ENCODE results near the gene TASOR.
"Not testable (repeated sequence)": the region's sequence is repeated elsewhere in the genome, so short reads cannot be mapped to it uniquely, and the experiment has no call there.

TASOR gene, protein sequence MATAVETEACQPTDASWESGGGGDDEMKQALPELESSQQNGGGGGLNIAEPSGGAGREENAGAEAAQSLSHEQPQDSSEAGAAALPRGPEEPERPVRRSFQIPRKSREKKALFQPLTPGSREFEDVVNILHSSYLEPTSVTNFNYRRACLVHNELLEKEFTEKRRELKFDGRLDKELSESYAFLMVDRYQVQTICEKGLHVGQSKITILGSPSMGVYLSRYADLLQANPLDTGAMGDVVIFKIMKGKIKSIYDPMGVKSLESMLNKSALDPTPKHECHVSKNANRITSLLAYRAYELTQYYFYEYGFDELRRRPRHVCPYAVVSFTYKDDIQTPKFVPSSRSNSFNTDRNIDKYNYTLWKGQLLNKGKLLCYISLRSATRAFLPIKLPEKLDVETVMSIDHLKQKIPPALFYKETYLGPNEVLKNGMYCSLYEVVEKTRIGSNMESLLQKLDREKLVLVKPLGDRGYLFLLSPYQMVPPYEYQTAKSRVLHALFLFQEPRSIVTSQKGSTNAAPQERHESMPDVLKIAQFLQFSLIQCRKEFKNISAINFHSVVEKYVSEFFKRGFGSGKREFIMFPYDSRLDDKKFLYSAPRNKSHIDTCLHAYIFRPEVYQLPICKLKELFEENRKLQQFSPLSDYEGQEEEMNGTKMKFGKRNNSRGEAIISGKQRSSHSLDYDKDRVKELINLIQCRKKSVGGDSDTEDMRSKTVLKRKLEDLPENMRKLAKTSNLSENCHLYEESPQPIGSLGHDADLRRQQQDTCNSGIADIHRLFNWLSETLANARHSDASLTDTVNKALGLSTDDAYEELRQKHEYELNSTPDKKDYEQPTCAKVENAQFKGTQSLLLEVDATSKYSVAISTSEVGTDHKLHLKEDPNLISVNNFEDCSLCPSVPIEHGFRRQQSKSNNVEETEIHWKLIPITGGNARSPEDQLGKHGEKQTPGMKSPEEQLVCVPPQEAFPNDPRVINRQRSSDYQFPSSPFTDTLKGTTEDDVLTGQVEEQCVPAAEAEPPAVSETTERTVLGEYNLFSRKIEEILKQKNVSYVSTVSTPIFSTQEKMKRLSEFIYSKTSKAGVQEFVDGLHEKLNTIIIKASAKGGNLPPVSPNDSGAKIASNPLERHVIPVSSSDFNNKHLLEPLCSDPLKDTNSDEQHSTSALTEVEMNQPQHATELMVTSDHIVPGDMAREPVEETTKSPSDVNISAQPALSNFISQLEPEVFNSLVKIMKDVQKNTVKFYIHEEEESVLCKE (N-terminal part only)

GRCh38 chr3:56683122-56683817 is at the start of gene TASOR:
TASOR (minus strand) TSS chr3:56683265; CDS start chr3:56683006, 259 bp downstream.
- DNase-seq (ENCODE audit: low spot score in 2 of 2) (peak; percentile 86), ATAC-seq (ENCODE audit: low read depth) (peak; percentile 84)
- Mint-ChIP-seq H3K4me1 (peaks cover 17% of the 10 kb centered on the region), H3K27ac (peak within 1 kb of the TSS; percentile 99), H3K36me3 (peaks cover 4% of the 10 kb centered on the region), H3K9me3 (no peaks in the 10 kb centered on the region), H3K27me3 (no peaks in the 10 kb centered on the region), H3K4me3 (peak within 1 kb of the TSS; percentile 99)

- peak overlapping the region; percentile 55 for H3K27ac Mint-ChIP-seq
- DNase-seq (ENCODE audit: low spot score in 2 of 2) (no peak), ATAC-seq (ENCODE audit: low read depth) (no peak)
- H3K9me3 Mint-ChIP-seq: no peaks in the 10 kb centered on the region
- H3K36me3 Mint-ChIP-seq: peaks cover 46% of the 10 kb centered on the region
- no peaks in the 10 kb centered on the region for H3K27me3 Mint-ChIP-seq
- H3K4me3 Mint-ChIP-seq: no peak overlapping the region
- H3K4me1 Mint-ChIP-seq: peaks cover 2% of the 10 kb centered on the region
Measured at GRCh38 chr3:56732109-56732508, 49.0 kb upstream of the TASOR start.

DNA sequence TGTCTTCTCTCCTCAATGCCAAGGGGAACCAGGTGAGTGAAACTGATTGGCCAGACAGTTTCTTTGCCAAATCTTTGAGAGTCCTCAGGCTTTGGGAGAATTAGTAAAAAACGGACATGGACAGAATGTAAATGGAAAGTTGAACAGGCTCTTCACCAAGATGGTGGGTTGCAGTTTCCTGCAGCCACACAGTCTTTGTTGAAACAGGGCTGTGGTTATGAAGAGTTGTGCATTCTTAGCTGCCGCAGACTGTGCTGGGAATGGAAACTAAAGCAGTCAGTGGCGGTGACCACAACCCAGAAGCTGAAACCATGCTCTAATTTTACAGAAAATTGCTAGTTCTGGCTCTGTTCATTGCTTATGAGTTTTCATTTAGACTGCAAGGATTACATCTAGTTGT is 42.1 kb upstream of the TASOR start:
- DNase-seq (ENCODE audit: low spot score in 2 of 2) (no peak), ATAC-seq (ENCODE audit: low read depth) (peak; percentile 45)
- Mint-ChIP-seq H3K4me3 (peak overlapping the region; percentile 16), H3K4me1 (peaks cover 12% of the 10 kb centered on the region), H3K9me3 (no peaks in the 10 kb centered on the region), H3K27ac (peak overlapping the region; percentile 11), H3K27me3 (no peaks in the 10 kb centered on the region), H3K36me3 (peaks cover 29% of the 10 kb centered on the region)

GRCh38 chr3:56724676-56725075 is 41.6 kb upstream of the TASOR start:
- H3K27me3 Mint-ChIP-seq: no peaks in the 10 kb centered on the region
- peaks cover 29% of the 10 kb centered on the region for H3K36me3 Mint-ChIP-seq
- no peak overlapping the region for H3K4me3 Mint-ChIP-seq
- DNase-seq (ENCODE audit: low spot score in 2 of 2) (no peak), ATAC-seq (ENCODE audit: low read depth) (no peak)
- H3K27ac Mint-ChIP-seq: no peak overlapping the region
- peaks cover 12% of the 10 kb centered on the region for H3K4me1 Mint-ChIP-seq
- H3K9me3 Mint-ChIP-seq: no peaks in the 10 kb centered on the region

DNA sequence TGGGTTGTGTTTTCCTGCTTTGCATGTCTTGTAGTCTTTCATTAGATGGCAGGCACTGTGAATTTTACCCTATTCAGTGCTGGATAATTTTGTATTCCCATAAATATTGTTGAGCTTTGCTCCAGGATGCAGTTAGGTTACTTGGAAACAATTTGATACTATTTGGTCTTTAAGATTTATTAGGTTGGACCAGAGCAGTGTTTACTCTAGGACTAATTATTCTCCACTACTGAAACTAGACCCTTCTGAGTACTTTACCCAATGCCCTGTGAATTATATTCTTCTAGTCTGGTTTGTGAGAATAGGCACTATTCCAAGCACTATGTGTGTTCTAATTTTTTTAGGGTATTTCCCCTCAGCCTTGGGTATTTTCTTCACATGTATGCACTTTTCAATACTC is 37.8 kb upstream of the TASOR start:
- peaks cover 8% of the 10 kb centered on the region for H3K36me3 Mint-ChIP-seq
- DNase-seq (ENCODE audit: low spot score in 2 of 2) (no peak), ATAC-seq (ENCODE audit: low read depth) (no peak)
- H3K4me3 Mint-ChIP-seq: no peak overlapping the region
- H3K27ac Mint-ChIP-seq: no peak overlapping the region
- no peaks in the 10 kb centered on the region for H3K9me3 Mint-ChIP-seq
- H3K4me1 Mint-ChIP-seq: peaks cover 12% of the 10 kb centered on the region
- H3K27me3 Mint-ChIP-seq: no peaks in the 10 kb centered on the region

DNA sequence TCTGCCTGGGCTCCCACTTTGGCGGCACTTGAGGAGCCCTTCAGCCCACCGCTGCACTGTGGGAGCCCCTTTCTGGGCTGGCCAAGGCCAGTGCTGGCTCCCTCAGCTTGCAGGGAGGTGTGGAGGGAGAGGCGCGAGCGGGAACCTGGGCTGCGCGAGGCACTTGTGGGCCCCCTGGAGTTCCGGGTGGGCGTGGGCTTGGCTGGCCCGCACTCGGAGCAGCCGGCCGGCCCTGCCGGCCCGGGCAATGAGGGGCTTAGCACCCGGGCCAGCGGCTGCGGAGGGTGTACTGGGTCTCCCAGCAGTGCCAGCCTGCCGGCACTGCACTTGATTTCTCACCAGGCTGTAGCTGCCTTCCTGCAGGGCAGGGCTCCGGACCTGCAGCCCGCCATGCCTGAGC is 35.7 kb upstream of the TASOR start:
- H3K4me3 Mint-ChIP-seq; DNase-seq (ENCODE audit: low spot score in 2 of 2); H3K9me3 Mint-ChIP-seq; ATAC-seq (ENCODE audit: low read depth); H3K4me1 Mint-ChIP-seq; H3K27ac Mint-ChIP-seq; H3K36me3 Mint-ChIP-seq; H3K27me3 Mint-ChIP-seq: not testable (repeated sequence)

GRCh38 chr3:56711344-56711743 is 28.3 kb upstream of the TASOR start:
- Mint-ChIP-seq H3K36me3 (no peaks in the 10 kb centered on the region), H3K4me1 (no peaks in the 10 kb centered on the region), H3K4me3 (no peak overlapping the region), H3K27ac (no peak overlapping the region), H3K27me3 (no peaks in the 10 kb centered on the region), H3K9me3 (peaks cover 3% of the 10 kb centered on the region)
- ATAC-seq (ENCODE audit: low read depth) (no peak), DNase-seq (ENCODE audit: low spot score in 2 of 2) (no peak)

GRCh38 chr3:56707412-56707811 is 24.3 kb upstream of the TASOR start:
- H3K4me3 Mint-ChIP-seq; H3K27me3 Mint-ChIP-seq; DNase-seq (ENCODE audit: low spot score in 2 of 2); H3K4me1 Mint-ChIP-seq; H3K9me3 Mint-ChIP-seq; H3K27ac Mint-ChIP-seq; ATAC-seq (ENCODE audit: low read depth); H3K36me3 Mint-ChIP-seq: not testable (repeated sequence)

GRCh38 chr3:56706629-56707028 is 23.6 kb upstream of the TASOR start:
- no peak for ATAC-seq (ENCODE audit: low read depth)
- Mint-ChIP-seq H3K4me3 (no peak overlapping the region), H3K27ac (no peak overlapping the region)

GRCh38 chr3:56704706-56705105 is 21.6 kb upstream of the TASOR start:
- H3K9me3 Mint-ChIP-seq: no peaks in the 10 kb centered on the region
- no peak overlapping the region for H3K27ac Mint-ChIP-seq
- H3K36me3 Mint-ChIP-seq: no peaks in the 10 kb centered on the region
- H3K4me3 Mint-ChIP-seq: no peak overlapping the region
- ATAC-seq (ENCODE audit: low read depth): peak; percentile 57
- no peak for DNase-seq (ENCODE audit: low spot score in 2 of 2)
- no peaks in the 10 kb centered on the region for H3K27me3 Mint-ChIP-seq
- peaks cover 5% of the 10 kb centered on the region for H3K4me1 Mint-ChIP-seq

More at GRCh38 chr3:56706629-56707028, 23.6 kb upstream of the TASOR start:
- Mint-ChIP-seq H3K4me1 (peaks cover 5% of the 10 kb centered on the region), H3K9me3 (no peaks in the 10 kb centered on the region), H3K36me3 (no peaks in the 10 kb centered on the region), H3K27me3 (no peaks in the 10 kb centered on the region)
- no peak for DNase-seq (ENCODE audit: low spot score in 2 of 2)

GRCh38 chr3:56702490-56703315 is 19.6 kb upstream of the TASOR start:
- H3K27ac Mint-ChIP-seq: no peak overlapping the region
- no peaks in the 10 kb centered on the region for H3K27me3 Mint-ChIP-seq
- ATAC-seq (ENCODE audit: low read depth) (peak; percentile 72), DNase-seq (ENCODE audit: low spot score in 2 of 2) (peak; percentile 32 to 65)
- H3K4me1 Mint-ChIP-seq: peaks cover 5% of the 10 kb centered on the region
- H3K36me3 Mint-ChIP-seq: no peaks in the 10 kb centered on the region
- no peak overlapping the region for H3K4me3 Mint-ChIP-seq
- no peaks in the 10 kb centered on the region for H3K9me3 Mint-ChIP-seq

- no peak overlapping the region for H3K27ac Mint-ChIP-seq
- no peaks in the 10 kb centered on the region for H3K9me3 Mint-ChIP-seq
- no peak for ATAC-seq (ENCODE audit: low read depth)
Measured at GRCh38 chr3:56700151-56700550, 17.1 kb upstream of the TASOR start.

More at GRCh38 chr3:56700151-56700550, 17.1 kb upstream of the TASOR start:
- H3K4me1 Mint-ChIP-seq: peaks cover 10% of the 10 kb centered on the region
- no peaks in the 10 kb centered on the region for H3K36me3 Mint-ChIP-seq
- DNase-seq (ENCODE audit: low spot score in 2 of 2): no peak
- no peaks in the 10 kb centered on the region for H3K27me3 Mint-ChIP-seq
- H3K4me3 Mint-ChIP-seq: no peak overlapping the region
